GM18505 (cell line): ENCODE measurements around the gene SLC4A1.

Source experiments
- ATAC-seq: cut with Tn5 transposase; IDR thresholded peaks from one replicate; pipeline ENCODE4 v1.9.1; 2021; ENCODE audit not compliant: unreplicated experiment
- POLR2A ChIP-seq: IDR thresholded peaks from 4 replicates; pipeline ENCODE4 v1.6.1; 2011; ENCODE audit warnings: borderline replicate concordance; ENCODE audit not compliant: insufficient read depth, insufficient read length; ENCODE audit errors: extremely low read depth

Gene SLC4A1

DNA sequence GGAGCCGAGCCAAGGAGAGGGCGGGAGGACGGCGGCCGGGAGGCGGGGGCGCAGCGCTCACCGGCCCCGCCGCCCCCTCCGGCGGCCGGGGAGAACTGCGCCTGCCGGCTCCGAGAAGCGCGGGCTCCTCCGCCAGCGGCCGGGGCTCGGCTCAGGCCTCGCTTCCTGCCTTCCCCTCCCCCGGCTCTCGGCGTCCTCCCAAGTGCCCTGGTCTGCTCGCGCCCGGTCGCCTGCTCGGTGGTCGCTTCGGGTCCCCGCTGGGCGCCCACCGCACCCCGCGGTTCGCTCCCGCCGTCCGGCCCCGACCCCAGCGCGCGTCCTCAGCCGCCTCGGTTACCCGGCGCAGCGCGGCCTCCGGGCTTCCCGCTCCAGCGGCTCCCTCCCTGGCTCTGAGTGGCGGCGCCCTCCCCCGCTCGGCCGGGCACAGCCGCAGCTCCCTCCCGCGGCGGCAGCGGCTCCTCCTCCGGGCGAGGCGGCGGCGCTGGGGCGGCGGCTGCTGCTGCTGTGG is 48.8 kb downstream of the SLC4A1 start:
- peak; percentile 75 for TF ChIP-seq POLR2A
- ATAC-seq: peak; percentile 39

GRCh38 chr17:44218344-44219107 is 49.4 kb downstream of the SLC4A1 start:
- peak; percentile 27 for ATAC-seq
- TF ChIP-seq POLR2A: peak; percentile 60

GRCh38 chr17:44217738-44218343 is 50.1 kb downstream of the SLC4A1 start:
- TF ChIP-seq POLR2A: no peak
- no peak for ATAC-seq

DNA sequence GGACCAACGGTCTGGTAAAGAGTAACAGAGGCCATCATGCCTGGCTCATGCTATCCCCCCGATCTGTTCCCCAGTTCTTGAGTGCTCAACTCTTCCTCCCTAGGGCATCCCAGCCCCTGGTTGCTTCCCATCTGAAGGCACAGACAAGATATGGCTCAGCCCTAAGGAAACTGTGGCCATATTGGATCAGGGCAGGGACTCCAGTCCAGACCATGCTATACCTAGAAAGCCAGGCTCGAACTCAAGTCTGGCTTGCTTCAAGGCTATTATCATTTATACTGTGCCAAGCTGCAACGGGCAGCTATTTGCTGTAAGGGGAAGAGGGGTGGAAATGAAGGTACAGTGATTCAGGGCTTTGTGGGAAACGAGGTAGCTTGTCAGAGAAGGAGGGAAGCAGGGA is 51.2 kb downstream of the SLC4A1 start:
- ATAC-seq: no peak
- no peak for TF ChIP-seq POLR2A

GRCh38 chr17:44216173-44216572 is 51.8 kb downstream of the SLC4A1 start:
- ATAC-seq: no peak
- TF ChIP-seq POLR2A: no peak

DNA sequence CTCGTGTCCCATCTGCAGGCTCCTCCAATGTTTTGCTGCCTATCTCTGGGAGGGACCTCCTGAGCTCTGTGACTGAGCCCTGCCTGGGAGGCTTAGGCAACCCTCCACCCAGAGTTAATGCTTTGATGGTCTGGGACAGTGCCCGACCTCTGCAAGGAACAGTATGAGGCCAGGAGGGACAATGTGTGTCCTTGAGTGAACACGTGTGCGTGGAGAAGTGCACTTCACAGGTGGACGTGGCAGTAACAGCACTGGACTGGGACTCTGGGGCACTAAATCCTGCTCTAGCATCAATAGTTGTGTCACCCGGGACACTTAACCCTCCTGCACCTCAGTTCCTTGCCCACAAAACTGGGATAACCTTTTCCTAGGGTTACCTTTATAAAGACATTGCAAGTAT is 53.0 kb downstream of the SLC4A1 start:
- ATAC-seq: no peak
- no peak for TF ChIP-seq POLR2A

GRCh38 chr17:44214230-44214494 is 53.8 kb downstream of the SLC4A1 start:
- no peak for TF ChIP-seq POLR2A
- no peak for ATAC-seq

GRCh38 chr17:44213403-44214229 is 54.3 kb downstream of the SLC4A1 start:
- TF ChIP-seq POLR2A: peak; percentile 47
- no peak for ATAC-seq

GRCh38 chr17:44212507-44213402 is 55.2 kb downstream of the SLC4A1 start:
- ATAC-seq: no peak
- peak; percentile 23 for TF ChIP-seq POLR2A

GRCh38 chr17:44211281-44212265 is 56.4 kb downstream of the SLC4A1 start:
- no peak for ATAC-seq
- TF ChIP-seq POLR2A: no peak

GRCh38 chr17:44210342-44211192 is 57.4 kb downstream of the SLC4A1 start:
- TF ChIP-seq POLR2A: no peak
- peak; percentile 70 for ATAC-seq
